ENCODE data around the gene PPM1H.

GRCh38 chr12:62760779-62761178 is 174.2 kb downstream of the PPM1H start:
- TF ChIP-seq EP300 (IDR thresholded peaks at IDR 0.05; ENCODE audit: borderline replicate concordance) = no peak
- TF ChIP-seq, protein P1, sequence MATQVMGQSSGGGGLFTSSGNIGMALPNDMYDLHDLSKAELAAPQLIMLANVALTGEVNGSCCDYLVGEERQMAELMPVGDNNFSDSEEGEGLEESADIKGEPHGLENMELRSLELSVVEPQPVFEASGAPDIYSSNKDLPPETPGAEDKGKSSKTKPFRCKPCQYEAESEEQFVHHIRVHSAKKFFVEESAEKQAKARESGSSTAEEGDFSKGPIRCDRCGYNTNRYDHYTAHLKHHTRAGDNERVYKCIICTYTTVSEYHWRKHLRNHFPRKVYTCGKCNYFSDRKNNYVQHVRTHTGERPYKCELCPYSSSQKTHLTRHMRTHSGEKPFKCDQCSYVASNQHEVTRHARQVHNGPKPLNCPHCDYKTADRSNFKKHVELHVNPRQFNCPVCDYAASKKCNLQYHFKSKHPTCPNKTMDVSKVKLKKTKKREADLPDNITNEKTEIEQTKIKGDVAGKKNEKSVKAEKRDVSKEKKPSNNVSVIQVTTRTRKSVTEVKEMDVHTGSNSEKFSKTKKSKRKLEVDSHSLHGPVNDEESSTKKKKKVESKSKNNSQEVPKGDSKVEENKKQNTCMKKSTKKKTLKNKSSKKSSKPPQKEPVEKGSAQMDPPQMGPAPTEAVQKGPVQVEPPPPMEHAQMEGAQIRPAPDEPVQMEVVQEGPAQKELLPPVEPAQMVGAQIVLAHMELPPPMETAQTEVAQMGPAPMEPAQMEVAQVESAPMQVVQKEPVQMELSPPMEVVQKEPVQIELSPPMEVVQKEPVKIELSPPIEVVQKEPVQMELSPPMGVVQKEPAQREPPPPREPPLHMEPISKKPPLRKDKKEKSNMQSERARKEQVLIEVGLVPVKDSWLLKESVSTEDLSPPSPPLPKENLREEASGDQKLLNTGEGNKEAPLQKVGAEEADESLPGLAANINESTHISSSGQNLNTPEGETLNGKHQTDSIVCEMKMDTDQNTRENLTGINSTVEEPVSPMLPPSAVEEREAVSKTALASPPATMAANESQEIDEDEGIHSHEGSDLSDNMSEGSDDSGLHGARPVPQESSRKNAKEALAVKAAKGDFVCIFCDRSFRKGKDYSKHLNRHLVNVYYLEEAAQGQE (IDR thresholded peaks at IDR 0.05; ENCODE audit: low read depth) = no peak
- TF ChIP-seq EGR1 (IDR thresholded peaks at IDR 0.05) = no peak

All from Ishikawa (cell line).